GM18858 (cell line): ENCODE measurements around the gene CCR4.
"Not testable (repeated sequence)": the region's sequence is repeated elsewhere in the genome, so short reads cannot be mapped to it uniquely, and the experiment has no call there.

Experiments used
- ATAC-seq: cut with Tn5 transposase; IDR thresholded peaks from one replicate; pipeline ENCODE4 v1.9.1; 2021; ENCODE audit not compliant: unreplicated experiment

CCR4 gene

DNA sequence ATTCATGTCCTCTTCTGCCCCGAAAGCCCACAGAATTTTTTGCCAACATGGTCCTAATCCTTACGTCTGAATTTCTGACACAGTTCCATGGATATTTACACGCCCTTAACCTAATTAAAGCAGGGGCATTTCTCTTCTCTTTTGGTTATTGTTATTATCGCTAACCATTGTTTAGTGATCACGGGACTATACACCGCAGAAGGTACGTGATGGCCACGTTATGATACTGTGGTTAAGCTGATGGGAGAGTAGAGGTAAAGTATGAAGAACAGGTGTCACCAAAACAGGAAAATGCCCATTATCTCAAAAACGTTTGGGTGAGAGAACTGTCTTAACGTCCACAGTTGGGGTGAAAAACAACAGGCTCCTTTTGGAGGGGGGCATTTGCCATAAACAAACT, 26.4 kb downstream of the CCR4 start:
- no peak for ATAC-seq

DNA sequence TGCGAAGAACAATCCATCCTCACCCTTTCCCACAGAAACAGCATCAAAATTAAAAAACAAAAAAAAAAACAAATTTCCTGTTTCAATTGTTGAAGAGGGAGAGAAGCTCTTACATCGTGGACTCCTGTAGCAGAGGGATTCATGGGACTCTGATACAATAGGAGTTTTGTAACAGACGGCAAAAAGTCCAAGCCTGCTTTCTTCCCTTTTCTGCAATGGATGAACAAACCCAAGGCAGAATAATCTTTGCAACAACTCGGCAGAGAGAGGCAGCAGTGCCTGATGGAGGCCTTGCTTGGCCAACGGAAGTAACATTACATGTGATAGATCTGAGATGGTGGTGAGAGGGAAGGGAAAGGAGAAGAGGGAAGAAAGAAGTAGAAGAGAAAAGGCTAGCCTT, 26.9 kb downstream of the CCR4 start:
- no peak for ATAC-seq

DNA sequence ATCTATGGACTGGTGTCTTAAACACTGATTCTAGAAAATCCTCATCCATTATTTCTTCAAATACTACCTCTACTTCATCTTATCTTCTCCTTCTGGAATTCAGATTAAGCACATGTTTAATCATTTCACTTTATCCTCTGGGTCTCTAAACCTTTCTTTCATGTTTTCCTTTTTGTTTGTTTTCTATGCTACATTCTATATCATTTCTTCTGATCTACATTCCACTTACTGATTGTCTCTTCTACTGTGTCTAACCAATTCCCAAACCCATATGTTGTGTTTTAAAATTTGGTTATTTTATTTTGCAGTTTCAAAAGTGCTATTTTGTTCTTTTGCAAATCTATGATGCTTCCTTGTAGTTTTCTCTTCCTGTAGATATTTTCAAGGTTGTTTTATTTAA, 31.7 kb downstream of the CCR4 start:
- no peak for ATAC-seq

DNA sequence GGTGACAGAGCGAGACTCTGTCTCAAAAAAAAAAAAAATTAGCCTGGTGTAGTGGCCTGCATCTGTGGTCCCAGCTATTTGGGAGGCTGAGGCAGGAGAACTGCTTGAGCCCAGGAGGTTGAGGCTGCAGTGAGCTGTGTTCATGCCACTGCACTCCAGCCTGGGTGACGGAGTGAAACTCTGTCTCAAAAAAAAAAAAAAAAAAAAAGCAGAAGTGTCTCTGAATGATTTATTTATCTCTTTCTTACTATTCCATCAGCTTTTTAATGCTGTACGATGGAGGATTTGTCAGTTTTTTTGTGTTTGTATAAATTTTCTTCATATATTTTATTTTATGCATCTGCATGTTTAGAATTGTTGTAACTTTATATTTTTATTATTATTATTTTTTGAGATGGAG, 33.5 kb downstream of the CCR4 start:
- ATAC-seq, result not testable (repeated sequence)

DNA sequence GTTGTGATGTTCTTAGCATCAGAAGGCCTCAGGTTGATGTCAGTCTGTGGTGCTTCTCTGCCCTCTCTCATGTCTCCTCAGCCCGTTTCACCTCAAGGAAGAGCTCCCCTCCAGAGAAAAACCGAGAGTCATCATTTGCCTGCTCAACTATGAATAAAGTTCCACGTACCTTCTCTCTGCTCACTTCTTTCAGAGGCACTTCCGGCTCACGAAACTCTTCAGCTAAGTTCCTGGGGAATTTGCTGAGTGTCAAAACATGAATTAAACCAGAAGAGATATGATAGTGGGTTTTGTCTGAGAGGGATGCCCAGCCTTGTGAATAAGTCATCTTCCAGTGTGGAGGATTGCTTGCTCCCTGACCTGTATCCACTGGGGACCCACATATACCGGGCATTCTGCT, 37.7 kb downstream of the CCR4 start:
- no peak for ATAC-seq

DNA sequence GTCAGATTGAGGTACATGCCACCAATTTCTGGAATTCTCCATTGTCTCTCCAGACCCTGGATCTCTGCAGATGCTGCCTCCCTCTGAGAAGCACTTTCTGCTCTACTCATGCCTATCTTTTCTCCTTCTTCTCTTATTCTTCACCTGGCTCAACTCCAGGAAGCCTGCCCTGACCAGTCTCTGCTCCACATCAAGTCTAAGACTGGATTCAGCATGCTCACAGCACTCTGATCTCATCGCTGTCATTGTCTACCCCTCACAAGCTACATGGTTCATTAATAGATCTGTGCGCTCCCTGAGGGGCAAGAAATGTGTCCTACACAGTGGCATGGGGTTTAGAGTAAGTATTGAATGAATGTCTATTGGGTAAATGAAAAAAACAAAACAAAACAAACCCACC, 38.7 kb downstream of the CCR4 start:
- ATAC-seq, result no peak

DNA sequence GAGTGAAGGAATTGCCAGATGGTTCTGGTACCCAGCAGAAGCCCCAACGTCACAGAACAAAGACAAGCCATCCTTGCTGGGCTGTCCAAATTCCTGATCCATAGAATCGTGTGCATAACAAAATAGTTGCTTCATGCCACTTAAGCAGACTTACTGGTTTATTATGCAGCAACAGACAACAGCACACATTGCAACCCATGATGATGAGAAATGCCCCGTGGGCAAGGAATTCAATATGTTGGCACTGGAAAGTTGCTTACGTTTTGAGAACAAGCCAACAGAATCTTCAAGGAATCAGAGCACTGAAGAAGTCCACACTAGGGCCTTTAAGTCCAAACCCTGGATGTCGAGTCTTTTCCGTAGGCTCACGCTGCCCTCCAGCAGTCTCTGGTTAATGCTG, 40.3 kb downstream of the CCR4 start:
- no peak for ATAC-seq

DNA sequence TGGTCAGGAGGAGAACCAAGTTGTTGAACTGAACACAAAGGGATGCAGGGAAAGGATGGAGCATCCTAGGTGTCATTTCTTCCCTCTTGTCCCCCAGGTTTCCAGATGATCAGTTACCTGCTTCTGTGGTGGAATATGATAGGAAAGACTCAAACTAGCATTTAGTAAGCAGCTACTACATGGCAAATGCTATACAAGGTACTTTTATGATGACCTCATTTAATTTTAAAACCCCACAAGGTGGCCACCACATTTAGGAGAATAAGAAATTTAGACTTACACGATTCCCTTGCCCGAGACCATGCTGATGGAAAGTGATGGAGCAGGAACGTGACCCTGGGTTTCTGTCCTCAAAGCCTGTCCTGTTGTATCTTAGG, 40.9 kb downstream of the CCR4 start:
- peak; percentile 11 for ATAC-seq

DNA sequence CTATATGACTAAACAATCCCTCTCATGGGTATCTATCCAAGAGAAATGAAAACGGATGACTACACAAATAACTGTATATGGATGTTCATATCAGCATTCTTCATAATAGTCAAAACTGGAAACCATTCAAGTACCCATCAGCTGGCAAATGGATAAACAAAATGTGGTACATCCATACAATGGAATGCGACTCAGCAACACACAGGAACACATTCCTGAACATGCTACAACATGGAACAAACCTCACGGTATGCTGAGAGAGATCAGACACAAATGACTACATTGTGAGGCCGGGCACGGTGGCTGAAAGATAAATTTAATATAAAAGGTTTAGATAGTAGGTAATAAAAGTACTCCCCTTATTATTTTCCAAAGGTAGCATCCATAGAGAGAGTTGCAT, 42.6 kb downstream of the CCR4 start:
- ATAC-seq, result no peak

DNA sequence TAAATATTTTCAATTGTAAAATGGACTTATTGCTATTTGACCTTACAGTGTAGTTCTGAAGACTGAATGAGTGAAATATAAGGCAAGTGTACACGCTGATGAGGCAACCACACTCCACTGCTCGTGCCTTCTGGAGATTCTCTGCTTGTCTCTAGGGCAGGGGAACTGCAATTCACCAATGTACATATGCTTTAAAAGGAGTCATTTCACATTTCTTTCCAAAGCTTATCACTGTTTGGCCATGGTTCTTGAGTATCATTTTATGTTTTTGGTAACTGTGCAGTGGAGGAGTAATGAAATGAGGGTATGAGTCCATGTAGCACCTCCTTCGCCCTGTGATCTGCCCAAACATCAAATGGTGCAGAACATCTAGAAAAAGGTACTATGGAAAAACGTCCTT, 43.7 kb downstream of the CCR4 start:
- ATAC-seq, result no peak

DNA sequence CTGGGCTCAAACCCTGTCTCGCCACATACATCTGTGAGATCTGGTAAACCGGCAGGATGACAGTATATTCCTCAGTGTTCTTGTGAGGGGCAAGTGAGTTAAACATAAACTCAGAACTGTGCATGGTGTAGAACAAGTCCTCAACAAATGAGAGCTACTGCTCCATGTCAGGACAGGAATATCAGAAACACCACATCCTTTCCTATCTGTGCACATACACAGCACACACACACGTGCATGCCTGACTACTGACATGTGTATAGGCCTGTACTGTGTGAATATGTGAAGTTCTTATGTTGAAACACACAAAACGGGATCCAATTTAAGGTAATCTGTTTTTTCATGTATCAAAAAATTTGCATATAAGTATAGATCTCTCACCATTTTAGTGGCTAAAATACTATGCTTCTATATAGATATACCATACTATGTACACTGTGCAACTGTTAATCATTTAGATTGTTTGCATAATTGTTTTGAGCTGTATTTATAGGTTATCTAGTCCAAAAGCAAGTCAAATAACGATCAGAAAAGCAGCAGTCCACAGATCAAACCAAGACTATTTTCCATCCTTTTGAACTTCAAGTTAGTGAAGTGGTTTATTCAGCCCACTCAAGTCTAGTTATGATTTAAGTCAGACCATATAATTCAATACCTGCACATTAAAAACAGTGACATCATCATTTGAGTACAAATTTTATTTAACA, 44.8 kb downstream of the CCR4 start:
- no peak for ATAC-seq

DNA sequence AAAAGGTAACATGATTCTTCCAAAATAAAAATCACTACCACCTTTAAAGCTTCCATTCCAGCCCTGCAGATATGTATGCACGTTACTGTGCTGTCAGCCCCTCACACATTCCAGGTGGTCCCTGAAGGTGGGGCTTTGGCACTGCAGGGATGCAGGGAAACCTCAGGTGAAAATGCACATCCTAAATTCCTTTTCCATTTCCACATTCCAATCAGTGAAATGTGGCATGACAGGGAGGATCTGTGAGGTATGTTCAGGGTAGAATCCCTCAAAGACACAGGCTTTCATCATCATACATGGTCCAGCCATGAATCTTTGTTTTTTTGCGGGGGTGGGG, 45.3 kb downstream of the CCR4 start:
- no peak for ATAC-seq

DNA sequence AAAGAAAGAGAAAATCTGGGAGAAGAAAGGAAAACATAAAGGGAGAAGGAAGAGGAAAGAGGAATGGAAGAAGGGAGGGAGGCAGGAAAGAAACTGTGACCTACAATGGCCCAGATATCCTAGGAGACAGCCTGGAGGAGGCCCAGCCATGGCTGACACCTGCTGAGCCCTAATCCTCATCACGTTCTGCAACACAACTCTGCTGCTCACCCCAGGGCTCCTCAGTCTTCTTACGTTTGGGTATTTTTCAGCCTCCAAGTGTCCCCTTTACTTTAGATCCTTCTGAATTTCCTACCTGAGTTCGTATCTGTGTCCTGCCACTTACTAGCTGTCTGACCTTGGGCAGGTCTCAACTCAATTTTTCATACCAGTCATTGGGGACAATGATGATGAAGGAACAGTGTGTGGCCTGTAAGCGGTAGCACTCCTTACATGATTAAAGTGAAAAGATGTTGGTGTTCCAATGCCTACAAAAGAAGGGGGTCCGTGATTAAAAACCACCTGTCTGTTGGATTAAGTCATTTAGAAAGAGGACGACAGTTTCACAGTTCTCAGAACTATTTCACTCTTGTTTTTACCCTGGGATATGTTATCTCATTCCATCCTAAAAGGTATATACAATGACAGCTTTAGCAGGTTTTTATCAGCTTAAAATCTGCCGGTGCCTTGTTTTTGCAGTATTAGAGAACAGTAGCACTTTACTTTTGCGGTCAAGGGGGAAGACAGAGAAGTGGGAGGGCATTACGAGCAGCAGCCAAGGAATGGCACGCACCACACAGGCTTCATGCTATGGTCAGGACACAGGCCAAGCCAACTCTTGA, 47.4 kb downstream of the CCR4 start:
- ATAC-seq, result no peak

DNA sequence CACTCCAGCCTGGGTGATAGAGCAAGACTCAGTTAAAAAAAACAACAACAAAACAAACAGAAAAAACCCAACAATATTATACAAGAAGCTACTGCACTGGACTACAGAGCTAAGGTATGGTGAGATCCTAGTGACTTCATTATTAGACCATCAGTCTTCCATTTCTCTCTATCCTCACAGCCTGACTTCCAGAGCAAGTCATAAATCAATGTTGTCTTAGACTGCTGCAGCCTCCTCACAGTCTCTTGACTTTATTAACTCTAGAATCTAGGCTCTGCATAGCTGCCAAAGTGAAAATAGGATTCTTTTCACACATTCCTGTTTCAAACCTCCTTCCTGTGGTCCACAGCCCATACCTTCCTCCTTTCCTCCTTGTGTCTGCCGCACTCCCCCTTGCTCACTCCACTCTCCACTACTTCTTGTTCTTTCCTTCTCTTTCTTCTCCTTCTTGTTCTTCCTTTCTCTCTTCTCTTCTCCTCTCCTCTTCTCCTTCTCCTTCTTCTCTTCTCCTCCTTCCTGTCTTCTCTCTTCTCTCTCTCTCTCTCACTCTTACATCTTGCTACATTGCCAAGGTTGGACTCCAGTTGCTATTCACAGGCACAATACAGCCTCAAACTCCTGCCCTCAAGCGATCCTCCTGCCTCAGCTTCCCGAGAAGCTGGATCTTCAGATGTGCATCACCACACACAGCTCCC, 49.4 kb downstream of the CCR4 start:
- no peak for ATAC-seq

DNA sequence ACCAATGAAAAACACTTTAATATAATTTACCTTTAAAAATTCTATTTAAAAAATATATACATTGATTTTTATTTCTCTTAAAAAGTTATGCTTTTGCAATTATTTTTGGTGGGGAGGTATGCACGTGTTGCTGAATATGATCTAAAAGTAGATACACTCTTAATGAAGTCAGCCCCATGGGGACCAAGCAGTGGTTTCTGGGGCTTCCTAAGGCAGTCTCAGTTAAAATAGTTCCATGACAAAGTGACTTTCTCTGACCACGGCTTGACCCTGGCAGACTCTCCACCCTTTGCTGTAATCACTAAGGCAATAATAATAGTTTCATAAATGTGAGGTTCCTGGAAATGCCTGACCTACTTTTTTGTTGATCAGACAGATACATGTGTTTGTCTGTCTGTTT, 50.4 kb downstream of the CCR4 start:
- ATAC-seq, result peak; percentile 66

DNA sequence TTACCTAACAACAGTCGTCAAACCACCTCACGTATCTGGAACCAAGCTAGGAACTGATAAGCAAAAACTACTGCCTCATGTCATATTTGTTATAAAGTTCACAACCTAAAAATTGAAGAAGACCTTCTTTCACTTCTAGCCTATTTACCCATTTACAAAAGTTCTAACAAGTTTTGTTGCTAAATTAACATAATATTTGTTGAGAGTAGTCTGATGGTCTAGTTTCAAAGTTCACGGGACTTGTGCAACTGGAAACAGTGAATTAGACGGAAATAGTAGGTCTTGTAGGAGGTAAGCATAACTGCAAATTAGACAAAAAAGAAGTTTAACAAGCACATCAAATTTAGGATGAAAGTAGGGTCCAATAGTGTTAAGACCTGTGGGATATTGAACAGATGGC, 51.9 kb downstream of the CCR4 start:
- ATAC-seq, result no peak

DNA sequence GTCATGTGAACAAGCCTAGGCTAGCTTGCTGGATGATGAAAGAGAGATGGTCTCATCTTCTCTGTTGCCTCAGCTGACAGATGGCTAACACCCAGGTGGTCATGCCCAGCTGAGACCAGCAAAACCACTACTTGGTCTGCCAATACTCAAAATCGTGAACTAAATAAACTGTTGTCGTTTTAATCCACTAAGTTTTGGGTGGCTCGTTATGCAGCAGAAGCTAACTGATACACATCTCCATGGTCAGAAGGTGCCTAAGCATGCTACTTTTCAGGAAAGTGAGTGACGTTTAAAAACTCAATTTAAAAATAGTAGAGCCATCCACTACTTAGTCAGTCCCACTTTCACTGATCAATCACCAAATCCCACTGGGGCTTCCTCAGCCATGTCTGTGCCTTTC, 52.8 kb downstream of the CCR4 start:
- no peak for ATAC-seq

DNA sequence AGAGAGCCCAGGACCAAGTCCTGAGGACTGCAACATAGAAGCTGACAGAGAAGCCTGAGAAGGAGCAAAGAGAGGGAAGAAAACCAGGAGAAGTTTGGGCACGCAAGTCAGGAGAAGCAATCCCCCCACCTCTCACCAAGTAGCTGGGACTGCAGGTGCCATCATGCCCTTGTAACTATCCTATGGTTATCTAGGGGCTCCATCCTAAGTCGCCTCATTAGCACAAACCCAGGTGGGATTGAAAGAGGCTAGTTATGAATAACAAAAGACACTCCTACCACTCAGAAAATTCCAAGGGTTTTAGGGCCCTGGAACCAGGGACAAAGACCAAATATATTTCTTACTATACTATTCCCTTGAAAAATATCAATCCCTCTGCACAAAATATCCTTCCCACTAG, 53.5 kb downstream of the CCR4 start:
- ATAC-seq, result no peak
